Fibroblast of the conjunctiva (primary cell): ENCODE results near the gene TRANK1.
"Not testable (repeated sequence)": the region's sequence is repeated elsewhere in the genome, so short reads cannot be mapped to it uniquely, and the experiment has no call there.

Experiments
- DNase-seq: peaks from one replicate; pipeline ENCODE4 v3.0.0-alpha.2; 2010; ENCODE audit warnings: low read depth

The TRANK1 gene

DNA sequence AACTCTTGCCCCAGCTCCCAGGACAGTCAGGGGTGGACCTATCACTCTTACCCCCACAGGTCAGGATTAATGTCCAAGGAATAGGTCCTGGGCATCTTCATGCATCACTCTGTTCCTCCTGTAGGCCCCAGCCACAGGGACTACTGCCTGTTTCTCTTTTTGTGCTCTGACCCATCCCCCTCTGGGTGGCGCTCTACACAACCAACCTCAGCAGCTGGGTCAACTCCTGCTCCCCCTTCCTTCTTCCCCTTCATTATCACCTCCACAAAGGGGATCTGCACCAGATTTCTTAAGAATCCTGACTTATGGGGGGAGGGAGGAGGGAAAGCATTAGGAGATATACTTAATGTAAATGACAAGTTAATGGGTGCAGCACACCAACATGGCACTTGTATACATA lies 12.2 kb upstream of the TRANK1 start:
- no peak for DNase-seq

DNA sequence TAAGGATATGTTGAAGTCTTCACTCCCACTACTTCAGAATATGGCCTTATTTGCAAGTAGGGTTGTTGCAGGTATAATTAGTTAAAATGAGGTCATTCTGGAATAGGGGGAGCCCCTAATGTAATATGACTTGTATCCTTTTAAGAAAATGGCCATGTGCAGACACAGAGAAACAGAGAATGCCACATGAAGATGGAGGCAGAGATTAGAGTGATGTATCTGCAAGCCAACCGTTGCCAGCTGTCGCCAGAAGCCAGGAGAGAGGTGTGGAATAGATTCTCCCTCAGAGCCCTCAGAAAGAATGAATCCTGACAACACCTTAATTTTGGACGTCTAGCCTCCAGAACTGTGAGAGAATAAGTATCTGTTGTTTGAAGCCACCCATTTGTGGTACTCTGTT lies 11.3 kb upstream of the TRANK1 start:
- no peak for DNase-seq

DNA sequence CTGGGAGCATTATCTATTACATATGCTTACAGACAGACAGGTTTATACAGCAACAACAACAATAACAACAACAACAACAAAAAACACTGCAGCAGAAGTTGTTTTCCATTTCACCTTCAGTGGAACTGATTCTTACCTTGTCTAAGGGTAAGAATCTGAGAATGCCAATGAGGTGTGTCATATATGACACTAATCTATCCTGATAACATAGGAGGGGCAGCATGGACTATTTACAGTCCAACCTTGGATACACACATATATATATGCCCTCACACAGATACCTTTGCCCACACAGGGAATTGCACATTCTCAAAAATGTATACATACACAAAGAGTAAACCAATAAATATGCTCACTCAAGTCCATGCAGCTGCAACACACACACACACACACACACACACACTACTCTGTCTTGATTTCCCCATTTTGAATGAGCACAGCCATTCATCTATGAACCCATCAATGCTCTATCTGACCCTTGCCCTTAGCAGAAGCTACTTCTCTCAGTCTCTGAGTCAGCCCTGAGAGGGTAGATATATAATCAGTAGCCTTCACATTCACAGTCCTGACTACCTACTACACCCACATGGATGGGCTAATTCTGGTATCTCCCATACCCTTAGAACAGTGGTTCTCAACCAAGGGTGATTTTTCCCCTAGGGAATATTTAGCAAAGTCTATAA lies 9.7 kb upstream of the TRANK1 start:
- DNase-seq: no peak

DNA sequence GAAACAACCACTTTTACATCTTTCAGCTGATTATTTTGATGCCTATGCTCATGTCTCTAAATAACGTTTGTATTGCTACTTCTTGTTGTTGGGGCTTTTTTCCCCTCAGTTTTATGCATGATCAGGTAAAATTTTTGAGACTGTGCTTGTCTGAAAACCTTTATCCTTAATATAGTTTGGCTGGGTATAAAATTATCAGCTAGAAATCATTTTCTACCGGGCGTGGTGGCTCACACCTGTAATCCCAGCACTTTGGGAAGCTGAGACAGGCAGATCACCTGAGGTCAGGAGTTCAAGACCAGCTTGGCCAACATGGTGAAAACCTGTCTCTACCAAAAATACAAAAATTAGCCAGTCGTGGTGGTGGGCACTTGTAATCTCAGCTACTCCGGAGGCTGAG lies 3.0 kb upstream of the TRANK1 start:
- not testable (repeated sequence) for DNase-seq

DNA sequence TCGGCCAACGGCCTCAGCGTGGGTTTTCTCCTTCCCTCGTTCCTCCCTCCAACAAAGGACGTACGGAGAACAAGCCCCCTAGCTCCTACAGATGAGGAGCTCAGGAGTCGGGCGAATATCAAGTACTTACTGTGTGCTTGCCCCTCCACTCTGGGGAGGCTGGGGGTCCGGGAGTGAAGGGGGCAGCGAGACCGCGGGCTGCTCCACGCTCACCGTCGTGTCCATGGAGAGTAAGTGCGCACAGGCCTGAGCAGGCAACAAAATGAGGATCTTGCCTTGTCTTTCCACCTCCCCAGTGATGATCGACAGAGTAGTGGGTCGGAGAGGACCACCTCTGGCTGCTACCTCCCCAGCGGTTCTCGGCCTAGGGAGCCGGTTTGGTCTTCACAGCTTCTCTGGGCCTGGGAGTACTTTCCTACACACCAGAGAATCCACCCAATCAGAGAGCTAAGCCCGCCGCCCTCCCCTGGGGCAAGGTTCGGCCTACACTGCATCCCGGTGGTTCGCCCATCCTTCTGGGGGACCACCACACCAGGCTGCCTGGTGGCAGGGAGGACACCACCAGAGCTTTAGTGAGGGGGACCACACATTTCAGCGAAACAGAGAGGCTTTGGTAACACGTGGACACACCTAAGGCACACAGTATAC lies 603 bp upstream of the TRANK1 start:
- no peak for DNase-seq

DNA sequence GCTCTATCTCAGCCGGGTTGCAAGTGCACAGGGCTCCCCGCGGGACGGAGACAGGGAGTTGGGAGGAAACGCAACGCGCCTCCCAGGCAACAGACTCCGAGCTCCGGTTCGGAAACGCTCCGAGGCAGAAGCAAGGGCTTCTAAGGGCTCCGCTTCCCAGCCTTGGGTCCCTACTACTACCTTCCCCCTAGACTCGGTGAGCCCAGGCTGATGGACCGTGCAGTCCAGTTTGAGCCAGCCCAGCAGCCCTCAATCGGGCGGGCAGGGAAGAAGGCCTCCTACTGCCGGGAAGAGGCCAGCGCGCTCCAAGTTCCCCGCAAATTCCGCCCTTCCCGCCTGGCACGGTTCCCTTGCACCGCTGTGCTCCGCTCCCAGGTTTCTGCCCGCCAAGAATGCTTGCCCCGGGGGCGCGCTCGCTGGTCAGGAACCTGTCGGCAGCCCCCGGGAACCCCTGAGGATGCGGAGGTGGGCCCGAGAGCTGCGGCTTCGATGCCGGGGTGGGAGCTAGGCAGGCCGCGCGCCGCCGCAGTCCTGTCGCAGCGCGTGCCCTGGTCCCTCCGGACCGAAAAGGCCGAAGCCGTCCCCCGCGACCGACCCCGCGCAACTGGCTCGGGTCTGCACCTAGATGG lies 728 bp downstream of the TRANK1 start:
- peak; percentile 17 for DNase-seq

DNA sequence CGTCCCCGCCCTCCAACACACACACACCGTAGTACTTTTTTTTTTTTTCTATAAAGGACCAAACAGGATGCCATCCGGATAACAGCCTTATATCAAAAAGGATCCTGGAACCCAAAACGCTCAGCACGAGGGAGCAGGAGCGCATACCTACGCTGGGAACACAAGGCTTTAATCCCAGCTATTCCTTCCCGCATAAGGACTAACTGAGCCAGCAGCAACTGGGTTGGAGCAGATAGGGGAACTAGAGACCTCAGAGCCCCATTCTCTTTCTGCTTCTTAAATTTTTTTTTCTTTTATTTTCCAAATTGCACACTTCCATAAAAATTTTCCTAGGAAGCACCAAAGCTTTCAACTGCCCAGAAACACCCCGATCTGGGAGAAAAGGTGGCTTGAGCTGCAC lies 1.3 kb downstream of the TRANK1 start:
- no peak for DNase-seq

DNA sequence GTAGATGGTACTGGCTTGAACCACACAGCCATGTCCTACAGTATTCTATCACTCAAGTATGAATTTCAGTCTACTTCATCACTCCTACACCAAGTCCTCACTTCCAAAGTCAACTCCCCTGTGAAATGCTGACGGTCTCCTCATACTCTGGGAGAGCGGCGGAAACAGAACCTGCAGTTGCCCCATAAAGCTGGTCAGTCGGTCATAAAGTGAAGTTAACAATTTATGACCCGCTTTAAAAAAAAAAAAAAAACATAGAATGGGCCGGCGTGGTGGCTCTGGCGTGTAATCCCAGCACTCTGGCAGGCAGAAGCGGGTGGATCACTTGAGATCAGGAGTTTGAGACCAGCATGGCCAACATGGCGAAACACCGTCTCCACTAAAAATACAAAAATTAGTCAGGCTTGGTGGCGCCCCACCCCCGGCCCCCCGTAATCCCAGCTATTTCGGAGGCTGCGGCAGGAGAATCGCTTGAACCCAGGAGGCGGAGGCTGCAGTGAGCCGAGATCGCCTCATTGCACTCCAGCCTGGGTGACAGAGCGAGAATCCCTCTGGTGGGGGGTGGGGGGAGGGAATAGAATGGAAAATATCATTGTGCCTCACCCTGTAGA lies 2.1 kb downstream of the TRANK1 start:
- no peak for DNase-seq

DNA sequence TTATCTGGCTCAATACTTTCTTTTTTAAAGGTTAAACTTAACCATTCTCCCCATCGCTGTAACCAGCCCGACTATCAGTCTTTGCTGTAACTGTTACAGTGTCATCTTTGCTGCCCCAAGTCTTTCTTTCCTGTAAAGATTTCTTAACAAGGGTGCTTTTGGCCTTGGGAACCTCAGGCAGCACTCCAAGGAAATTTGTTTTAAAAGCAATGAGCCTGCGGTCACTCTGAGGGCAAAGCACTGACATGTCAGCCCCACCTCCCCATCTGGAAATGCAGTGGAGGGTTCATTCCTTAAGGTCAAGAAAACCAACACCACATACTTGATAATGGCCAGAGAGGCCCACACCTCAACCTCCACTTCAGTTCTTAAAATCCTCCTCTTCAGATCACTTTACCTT lies 3.2 kb downstream of the TRANK1 start:
- no peak for DNase-seq

DNA sequence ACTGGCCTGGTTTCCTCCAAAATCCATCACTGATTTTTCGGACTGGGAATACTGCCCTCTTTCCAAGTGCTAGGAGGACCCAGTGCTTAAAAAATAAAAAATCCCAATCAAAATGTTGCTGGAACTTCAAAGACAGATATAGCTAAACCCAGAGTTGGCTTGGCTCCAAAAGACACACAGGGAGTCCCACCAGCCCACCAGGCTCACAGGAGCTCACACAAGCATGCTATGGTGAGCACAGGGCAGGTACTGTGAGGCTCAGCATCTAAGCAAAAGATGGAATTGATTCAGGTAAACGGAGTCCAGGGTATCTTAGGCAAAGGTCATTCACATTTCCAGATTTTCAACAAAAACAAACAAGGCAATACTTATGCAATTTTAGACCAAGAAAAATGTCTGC lies 3.7 kb downstream of the TRANK1 start:
- DNase-seq: no peak

DNA sequence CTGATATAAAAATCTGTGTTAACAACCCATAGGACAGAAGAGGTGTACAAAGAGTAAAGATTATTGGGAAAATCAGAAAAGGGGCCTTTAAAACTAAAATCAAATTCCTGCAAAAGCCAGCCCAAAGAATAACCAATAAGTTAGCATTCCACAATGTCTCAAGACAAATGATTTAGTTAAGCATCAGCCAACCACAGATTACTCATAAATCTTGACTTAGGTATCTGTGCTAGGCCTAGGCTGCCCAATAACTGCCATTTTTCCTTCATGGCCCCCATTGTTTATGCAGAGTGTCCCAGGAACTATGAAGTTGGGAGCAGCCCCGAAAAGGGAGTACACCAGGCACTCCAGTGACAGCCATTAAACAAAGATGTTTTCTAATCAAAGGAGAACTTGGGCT lies 7.4 kb downstream of the TRANK1 start:
- no peak for DNase-seq

DNA sequence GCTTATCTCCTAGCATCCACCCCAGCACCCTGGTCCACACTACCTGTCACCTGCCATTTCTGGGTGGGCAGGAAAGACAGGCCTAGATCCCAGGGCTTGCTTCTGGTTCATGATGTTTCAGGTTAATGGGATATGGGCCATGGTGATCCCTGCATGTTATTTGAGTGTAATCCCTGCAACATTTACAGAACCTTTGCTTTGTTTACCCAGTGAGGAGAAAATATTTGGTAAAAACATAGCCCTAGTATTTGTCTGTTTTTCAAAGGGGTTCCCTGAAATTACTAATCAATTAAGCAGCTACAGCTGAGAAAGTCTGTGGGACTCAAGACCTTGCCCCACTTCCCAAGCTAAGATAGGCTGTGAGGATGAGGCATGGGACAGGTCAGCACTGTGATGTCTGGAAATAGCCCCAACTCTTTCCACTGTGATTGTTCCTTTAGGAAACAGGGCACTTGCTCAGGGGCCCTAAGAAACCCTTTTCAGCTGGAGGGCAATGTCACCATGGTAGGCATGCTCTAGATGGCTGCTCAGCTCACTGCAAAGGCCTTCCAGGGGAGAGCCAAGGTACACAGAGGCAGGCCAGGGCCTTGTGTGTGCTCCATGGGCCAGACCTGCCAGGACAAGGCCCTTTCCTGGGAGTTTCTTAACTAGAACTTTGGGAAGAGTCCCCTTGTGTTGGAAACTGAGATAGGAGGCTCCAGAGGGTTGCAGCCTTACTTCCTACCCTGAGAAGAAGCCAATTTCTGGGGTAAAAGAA lies 11.1 kb downstream of the TRANK1 start:
- DNase-seq: no peak

DNA sequence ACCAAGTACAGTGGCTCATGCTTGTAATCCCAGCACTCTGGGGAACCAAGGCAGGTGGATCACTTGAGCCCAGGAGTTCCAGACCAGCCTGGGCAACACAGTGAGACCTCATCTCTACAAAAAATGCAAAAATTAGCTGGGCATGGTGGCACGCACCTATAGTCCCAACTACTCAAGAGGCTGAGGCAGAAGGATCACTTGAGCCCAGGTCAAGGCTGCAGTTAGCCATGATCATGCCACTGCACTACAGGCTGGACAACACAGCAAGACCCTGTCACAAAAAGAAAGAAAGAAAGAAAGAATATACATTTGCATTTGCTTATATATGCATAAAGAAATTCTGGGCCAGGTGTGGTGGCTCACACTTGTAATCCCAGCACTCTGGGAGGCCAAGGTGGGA lies 13.4 kb downstream of the TRANK1 start:
- DNase-seq: not testable (repeated sequence)

DNA sequence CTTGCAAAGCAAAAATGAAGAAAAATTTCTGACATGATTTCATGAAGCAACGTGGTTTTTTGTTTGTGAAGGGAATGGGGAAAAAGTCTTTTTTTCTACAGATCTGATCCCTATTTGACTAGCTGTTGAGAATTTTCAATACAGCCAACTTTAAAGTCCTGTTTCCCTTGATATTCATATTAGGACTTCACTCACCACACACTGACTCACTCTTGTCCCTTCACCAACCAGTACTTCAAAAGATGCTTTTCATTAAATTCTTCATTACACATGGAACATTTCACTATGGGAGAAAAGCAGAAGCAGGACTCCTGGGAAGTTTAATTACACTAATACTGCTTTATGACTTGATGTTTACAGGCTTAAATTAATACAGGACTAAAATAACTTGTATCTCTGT lies 16.6 kb downstream of the TRANK1 start:
- no peak for DNase-seq

DNA sequence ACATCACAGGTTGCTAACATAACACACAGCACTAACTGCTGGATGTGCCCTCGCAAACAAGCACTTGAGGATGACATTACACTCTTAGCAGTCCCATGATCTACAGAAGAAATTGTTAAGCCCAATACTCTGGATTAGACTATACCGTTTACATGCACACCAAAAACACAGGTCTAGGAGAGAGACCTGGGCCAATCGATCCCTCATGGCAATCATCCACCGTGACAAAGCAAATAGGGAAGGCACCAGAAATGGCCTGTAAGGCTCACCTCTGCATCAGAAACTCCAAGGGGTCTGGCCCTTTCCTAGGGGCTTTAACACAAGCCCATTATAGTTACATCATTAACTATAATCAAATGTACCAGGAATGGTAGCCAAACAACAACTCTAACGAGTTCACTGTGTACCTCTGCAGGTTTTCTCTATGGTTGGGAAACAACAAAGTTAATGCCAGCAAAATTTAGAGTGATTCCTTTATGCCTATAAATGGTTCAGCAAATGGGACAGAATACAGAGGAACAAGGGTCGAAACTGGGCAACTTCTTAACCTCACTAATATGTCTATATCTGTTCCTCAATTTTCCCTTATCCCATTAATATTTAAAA lies 18.5 kb downstream of the TRANK1 start:
- DNase-seq: no peak

DNA sequence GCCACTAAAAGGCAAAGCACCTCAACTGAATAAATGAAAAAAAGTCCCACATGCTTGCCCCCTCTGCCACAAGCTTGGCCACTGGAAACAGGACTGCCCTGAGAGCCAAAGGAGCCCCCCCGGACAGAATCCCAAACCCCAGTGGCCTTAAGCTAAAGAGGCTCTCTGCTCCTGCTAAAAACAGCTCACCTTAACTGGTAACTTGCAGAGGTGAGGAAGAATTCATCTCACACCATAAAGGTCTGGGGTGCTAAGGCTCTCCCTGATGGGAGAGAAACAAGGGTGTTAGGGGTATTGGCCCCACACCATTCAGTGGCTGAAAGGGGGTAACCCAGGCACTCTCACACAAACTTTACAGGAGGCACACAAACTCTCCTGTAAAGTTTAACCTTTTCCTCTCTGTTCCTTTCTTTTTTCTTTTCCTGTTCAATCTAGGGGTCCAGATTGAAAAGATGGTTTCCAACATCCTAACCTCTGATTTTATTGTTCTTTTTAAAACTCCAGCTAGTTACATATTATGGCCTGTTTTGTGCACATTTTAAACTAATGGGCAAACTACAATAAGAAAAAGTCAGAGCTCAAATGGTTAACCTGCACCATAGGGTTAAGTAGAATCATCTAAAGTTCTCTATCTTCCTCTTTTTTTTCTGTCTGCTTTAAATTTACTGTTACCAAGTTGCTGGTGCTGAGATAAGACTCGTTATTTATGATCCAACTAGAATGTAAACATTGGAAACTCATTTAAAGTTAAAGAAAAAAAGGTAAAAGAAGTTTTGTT lies 19.9 kb downstream of the TRANK1 start:
- no peak for DNase-seq

DNA sequence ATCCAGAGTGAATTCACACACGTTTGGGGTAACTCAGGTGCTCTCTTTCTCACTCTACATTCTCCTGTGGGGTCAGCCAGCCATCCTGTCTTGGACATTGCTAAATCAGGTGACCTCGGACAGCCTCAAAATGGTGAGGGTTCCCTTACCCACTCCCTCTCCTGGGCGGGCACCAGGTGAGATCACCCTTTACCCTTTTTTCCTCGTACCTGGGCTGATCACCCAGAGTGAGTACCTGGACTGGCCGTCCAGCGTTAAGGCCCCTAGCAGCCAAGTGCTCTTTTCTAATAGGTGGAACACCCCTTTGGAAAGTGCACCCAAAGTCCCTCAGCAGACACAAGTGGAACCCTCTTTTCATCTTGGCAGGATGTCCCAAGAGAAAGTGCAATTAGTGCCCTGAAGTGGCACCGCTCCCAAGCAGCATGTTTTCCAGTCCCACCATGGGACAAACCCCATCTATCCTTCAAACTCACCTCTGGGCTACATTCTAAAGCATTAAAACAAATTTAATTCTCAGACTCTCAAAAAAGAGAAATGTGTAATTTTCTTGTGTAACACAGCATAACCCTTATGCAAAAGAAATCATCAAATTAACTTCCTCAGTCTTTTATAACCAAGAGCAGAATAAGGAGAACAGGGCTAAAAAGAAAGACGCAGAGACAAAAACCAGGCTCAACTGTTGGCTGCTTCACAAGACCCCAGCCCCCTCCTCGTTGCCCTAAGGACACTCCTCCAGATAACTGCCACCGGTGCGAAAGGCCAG lies 20.7 kb downstream of the TRANK1 start:
- no peak for DNase-seq

DNA sequence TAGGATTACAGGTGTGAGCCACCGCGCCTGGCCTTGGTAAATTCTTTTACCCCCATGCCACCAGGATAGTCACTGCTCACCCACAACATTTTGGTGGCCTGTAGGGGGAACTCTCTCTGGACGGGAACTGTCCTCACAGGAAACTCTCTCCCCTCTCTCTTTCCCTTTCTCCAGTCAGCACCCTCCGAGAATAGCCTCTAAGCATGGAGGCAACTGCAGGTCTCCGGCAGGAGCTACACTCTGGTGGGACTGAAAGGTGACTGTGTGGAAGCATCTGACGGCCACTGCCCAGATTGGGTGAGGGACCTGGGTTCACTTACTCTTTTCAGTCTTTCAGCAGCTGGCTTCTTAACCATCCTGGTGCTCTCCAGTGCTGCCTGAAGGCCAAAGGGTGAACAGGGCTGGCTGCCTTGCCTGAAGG lies 21.3 kb downstream of the TRANK1 start:
- DNase-seq: no peak

DNA sequence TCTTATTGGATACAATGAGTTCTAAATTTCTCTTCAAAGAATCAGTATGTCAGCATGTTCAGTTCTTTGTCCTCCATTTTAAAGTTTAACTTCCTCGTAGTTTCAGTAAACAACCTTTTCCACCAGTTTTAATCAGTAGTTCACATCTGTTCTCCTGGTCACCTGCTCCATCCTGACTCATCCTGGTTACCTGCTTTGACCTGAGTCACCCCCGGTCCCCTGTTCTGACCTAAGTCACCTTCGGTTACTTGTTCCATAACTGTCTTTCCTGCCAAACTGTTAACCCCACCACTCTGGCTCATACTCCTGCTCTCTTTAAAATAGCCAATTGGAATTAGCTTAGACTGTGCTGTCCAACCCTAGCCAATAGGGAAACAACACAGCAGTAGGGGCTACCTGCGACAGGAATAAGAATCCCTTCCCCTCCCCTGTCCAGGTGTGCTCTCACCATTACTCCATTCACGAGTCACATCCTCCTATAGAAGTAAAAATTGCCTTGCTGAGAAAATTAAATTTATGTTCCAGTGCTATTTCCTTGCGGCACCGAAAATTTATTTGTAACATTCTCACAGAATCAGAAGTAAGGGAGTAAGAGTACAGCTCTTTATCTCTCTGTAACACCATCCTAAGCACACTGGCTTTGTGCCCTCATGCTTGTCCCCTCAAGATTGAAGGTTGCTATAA lies 23.8 kb downstream of the TRANK1 start:
- no peak for DNase-seq
